Measurements from ENCODE around the gene LCN10.

DNA sequence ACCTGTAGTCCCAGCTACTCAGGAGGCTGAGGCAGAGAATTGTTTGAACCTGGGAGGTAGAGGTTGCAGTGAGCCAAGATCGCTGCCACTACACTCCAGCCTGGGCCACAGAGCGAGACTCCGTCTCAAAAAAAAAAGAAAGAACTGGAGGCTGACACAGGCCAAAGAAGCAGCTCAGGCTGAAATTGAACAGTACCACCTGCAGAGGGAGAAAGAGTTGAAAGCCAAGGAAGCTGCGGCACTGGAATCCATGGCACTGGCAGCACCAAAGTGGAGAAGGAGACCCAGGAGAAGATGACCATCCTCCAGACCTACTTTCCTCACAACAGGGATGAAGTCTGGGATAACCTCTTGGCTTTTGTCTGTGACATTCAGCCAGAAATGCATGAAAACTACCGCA lies 37.1 kb upstream of the LCN10 start:
- TF ChIP-seq YY1 (IDR thresholded peaks at IDR 0.05; ENCODE audit: insufficient read depth, insufficient read length) (no peak), ZNF274 (IDR thresholded peaks at IDR 0.05; ENCODE audit: low read depth, low read length) (no peak), SUZ12 (IDR thresholded peaks at IDR 0.05; ENCODE audit: extremely low read depth, insufficient read depth, insufficient read length) (no peak)

All from NT2/D1 (cell line).